ENCODE results near the gene NEGR1. TPM values are rescaled to one million over a fixed set of nuclear protein-coding genes. Genes with fewer than 3 reads are reported as not detected.

Gene NEGR1
- total RNA-seq, 1 experiment from 2014 or later: 19.2 TPM

DNA sequence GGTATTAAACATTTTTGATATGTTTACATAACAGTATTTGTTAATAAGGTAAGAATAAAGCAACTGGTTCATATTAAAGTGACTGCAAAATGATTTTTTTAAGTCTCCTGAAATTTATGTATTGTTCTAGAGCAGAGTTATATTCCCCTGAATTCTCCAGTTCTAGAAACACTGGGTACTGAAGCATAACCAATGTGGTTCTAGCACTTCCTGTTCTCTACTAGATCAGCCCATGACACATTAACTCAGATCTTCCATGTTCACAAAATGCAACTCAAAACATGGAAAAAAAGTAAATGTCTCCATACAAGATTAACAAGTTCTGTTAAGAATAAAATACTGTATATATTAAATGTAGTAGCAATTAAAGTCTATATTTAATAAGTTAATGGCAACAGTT lies 3.9 kb downstream of the NEGR1 start:
- CTCF ChIA-PET: no interaction called here
- Mint-ChIP-seq H3K27ac (ENCODE audit: unreplicated experiment) (no peak overlapping the region), H3K36me3 (ENCODE audit: insufficient read depth, unreplicated experiment) (no peaks in the 10 kb centered on the region), H3K9me3 (ENCODE audit: low read depth, unreplicated experiment) (no peaks in the 10 kb centered on the region), H3K4me3 (ENCODE audit: low read depth, unreplicated experiment) (no peak overlapping the region), H3K4me1 (ENCODE audit: low read depth, unreplicated experiment) (peaks cover 20% of the 10 kb centered on the region), H3K27me3 (ENCODE audit: unreplicated experiment) (no peaks in the 10 kb centered on the region)
- no peak for TF ChIP-seq CTCF (IDR thresholded peaks at IDR 0.05; ENCODE audit: unreplicated experiment)
- no TSS peak for BruUV-seq (replicated peaks)
- intact Hi-C loops (cut with micrococcal nuclease; ENCODE audit: unreplicated experiment): no loop called here
- DNase-seq: no peak

- no peak overlapping the region for H3K27ac Mint-ChIP-seq (ENCODE audit: unreplicated experiment)
- intact Hi-C loops (cut with micrococcal nuclease; ENCODE audit: unreplicated experiment): no loop called here
- peaks cover 6% of the 10 kb centered on the region for H3K4me1 Mint-ChIP-seq (ENCODE audit: low read depth, unreplicated experiment)
- H3K36me3 Mint-ChIP-seq (ENCODE audit: insufficient read depth, unreplicated experiment): no peaks in the 10 kb centered on the region
- H3K9me3 Mint-ChIP-seq (ENCODE audit: low read depth, unreplicated experiment): no peaks in the 10 kb centered on the region
- BruUV-seq (replicated peaks): no TSS peak
- no peaks in the 10 kb centered on the region for H3K27me3 Mint-ChIP-seq (ENCODE audit: unreplicated experiment)
- no peak for DNase-seq
- CTCF ChIA-PET: no interaction called here
- TF ChIP-seq CTCF (IDR thresholded peaks at IDR 0.05; ENCODE audit: unreplicated experiment): no peak
- no peak overlapping the region for H3K4me3 Mint-ChIP-seq (ENCODE audit: low read depth, unreplicated experiment)
Measured at GRCh38 chr1:72271555-72272085, 10.7 kb downstream of the NEGR1 start.

DNA sequence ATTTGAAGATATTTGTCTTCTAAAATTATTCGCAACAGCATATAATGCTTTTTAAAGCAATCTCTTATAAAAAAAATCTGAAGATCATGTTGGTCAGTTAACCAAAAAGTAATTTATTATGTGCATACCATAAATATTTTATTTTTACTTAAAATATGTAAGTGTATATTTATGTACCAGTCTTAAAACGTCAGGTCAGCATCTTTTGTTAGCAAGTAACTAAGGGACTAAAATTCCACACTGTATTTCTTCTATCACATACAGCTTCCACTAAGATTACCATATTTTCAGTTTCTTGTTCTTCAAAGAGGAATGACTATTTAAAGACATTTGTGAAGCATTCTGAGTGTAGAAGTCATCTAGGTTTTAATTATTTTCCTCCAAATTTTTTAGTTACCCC lies 19.6 kb downstream of the NEGR1 start:
- intact Hi-C loops (cut with micrococcal nuclease; ENCODE audit: unreplicated experiment): no loop called here
- H3K4me3 Mint-ChIP-seq (ENCODE audit: low read depth, unreplicated experiment): no peak overlapping the region
- BruUV-seq (replicated peaks): no TSS peak
- DNase-seq: no peak
- H3K27ac Mint-ChIP-seq (ENCODE audit: unreplicated experiment): no peak overlapping the region
- H3K27me3 Mint-ChIP-seq (ENCODE audit: unreplicated experiment): no peaks in the 10 kb centered on the region
- CTCF ChIA-PET: no interaction called here
- H3K36me3 Mint-ChIP-seq (ENCODE audit: insufficient read depth, unreplicated experiment): no peaks in the 10 kb centered on the region
- no peaks in the 10 kb centered on the region for H3K4me1 Mint-ChIP-seq (ENCODE audit: low read depth, unreplicated experiment)
- no peaks in the 10 kb centered on the region for H3K9me3 Mint-ChIP-seq (ENCODE audit: low read depth, unreplicated experiment)
- TF ChIP-seq CTCF (IDR thresholded peaks at IDR 0.05; ENCODE audit: unreplicated experiment): no peak

GRCh38 chr1:72253132-72253531 lies 29.2 kb downstream of the NEGR1 start:
- intact Hi-C loops (cut with micrococcal nuclease; ENCODE audit: unreplicated experiment): no loop called here
- no peak for TF ChIP-seq CTCF (IDR thresholded peaks at IDR 0.05; ENCODE audit: unreplicated experiment)
- Mint-ChIP-seq H3K27ac (ENCODE audit: unreplicated experiment) (no peak overlapping the region), H3K9me3 (ENCODE audit: low read depth, unreplicated experiment) (no peaks in the 10 kb centered on the region), H3K36me3 (ENCODE audit: insufficient read depth, unreplicated experiment) (no peaks in the 10 kb centered on the region), H3K4me1 (ENCODE audit: low read depth, unreplicated experiment) (no peaks in the 10 kb centered on the region), H3K27me3 (ENCODE audit: unreplicated experiment) (no peaks in the 10 kb centered on the region), H3K4me3 (ENCODE audit: low read depth, unreplicated experiment) (no peak overlapping the region)
- no peak for DNase-seq
- no TSS peak for BruUV-seq (replicated peaks)
- CTCF ChIA-PET: no interaction called here

All from Calu3 (cell line).